Parathyroid adenoma (tissue), 2 donors: ENCODE measurements around the gene LAMA5.

Experiments
- H2AFZ ChIP-seq: fragments of 300-600 bp; sonication (generic); one replicate; pipeline ENCODE4 v1.7.0; 2017; ENCODE audit warnings: antibody characterized with exemption, mild to moderate bottlenecking
- H3K27ac ChIP-seq: fragments of 300-600 bp; sonication (generic); one replicate; pipeline ENCODE4 v1.7.0; 2017
- H3K27me3 ChIP-seq: fragments of 300-600 bp; sonication (generic); one replicate; pipeline ENCODE4 v1.7.0; 2017; ENCODE audit warnings: low read length; ENCODE audit not compliant: control insufficient read depth, insufficient read depth
- H3K36me3 ChIP-seq: fragments of 300-600 bp; sonication (generic); one replicate; pipeline ENCODE4 v1.7.0; 2017; ENCODE audit warnings: low read length; ENCODE audit not compliant: control insufficient read depth, insufficient read depth
- H3K4me1 ChIP-seq: fragments of 300-600 bp; sonication (generic); one replicate; pipeline ENCODE4 v1.7.0; 2017; ENCODE audit warnings: control low read depth
- H3K4me2 ChIP-seq: fragments of 300-600 bp; sonication (generic); one replicate; pipeline ENCODE4 v1.7.0; 2017; ENCODE audit warnings: low read length
- H3K4me3 ChIP-seq: fragments of 300-600 bp; sonication (generic); one replicate; pipeline ENCODE4 v1.7.0; 2017; ENCODE audit warnings: low read depth, low read length
- H3K79me2 ChIP-seq: fragments of 300-600 bp; sonication (generic); one replicate; pipeline ENCODE4 v1.7.0; 2017; ENCODE audit warnings: control low read depth
- H3K9ac ChIP-seq: fragments of 300-600 bp; sonication (generic); one replicate; pipeline ENCODE4 v1.7.0; 2017; ENCODE audit warnings: mild to moderate bottlenecking
- H3K9me3 ChIP-seq: fragments of 300-600 bp; sonication (generic); one replicate; pipeline ENCODE4 v1.7.0; 2017; ENCODE audit warnings: low read length; ENCODE audit not compliant: control insufficient read depth
- TF ChIP-seq, protein P1 (sequence below): fragments of 300-600 bp; sonication (generic); IDR thresholded peaks from one replicate; pipeline ENCODE4 v1.7.0; 2017; ENCODE audit warnings: antibody characterized with exemption, mild to moderate bottlenecking
- donor health status: primary hyperparathyroidism.

The LAMA5 gene

GRCh38 chr20:62318400-62319345, 48.4 kb downstream of the LAMA5 start:
- Histone ChIP-seq H3K36me3 (no peaks in the 10 kb centered on the region), H3K4me2 (no peak overlapping the region), H3K79me2 (no peaks in the 10 kb centered on the region), H2AFZ (no peak overlapping the region), H3K4me1 (no peaks in the 10 kb centered on the region), H3K27ac (no peak overlapping the region), H3K4me3 (no peak overlapping the region), H3K9me3 (no peaks in the 10 kb centered on the region), H3K9ac (no peak overlapping the region), H3K27me3 (no peaks in the 10 kb centered on the region)
- TF ChIP-seq, protein P1, sequence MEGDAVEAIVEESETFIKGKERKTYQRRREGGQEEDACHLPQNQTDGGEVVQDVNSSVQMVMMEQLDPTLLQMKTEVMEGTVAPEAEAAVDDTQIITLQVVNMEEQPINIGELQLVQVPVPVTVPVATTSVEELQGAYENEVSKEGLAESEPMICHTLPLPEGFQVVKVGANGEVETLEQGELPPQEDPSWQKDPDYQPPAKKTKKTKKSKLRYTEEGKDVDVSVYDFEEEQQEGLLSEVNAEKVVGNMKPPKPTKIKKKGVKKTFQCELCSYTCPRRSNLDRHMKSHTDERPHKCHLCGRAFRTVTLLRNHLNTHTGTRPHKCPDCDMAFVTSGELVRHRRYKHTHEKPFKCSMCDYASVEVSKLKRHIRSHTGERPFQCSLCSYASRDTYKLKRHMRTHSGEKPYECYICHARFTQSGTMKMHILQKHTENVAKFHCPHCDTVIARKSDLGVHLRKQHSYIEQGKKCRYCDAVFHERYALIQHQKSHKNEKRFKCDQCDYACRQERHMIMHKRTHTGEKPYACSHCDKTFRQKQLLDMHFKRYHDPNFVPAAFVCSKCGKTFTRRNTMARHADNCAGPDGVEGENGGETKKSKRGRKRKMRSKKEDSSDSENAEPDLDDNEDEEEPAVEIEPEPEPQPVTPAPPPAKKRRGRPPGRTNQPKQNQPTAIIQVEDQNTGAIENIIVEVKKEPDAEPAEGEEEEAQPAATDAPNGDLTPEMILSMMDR = no peak

- H3K9me3 ChIP-seq = no peaks in the 10 kb centered on the region
- TF ChIP-seq, protein P1 = no peak
- no peak overlapping the region for H3K9ac ChIP-seq
- H3K4me1 ChIP-seq = no peaks in the 10 kb centered on the region
- no peak overlapping the region for H2AFZ ChIP-seq
- no peaks in the 10 kb centered on the region for H3K27me3 ChIP-seq
- no peak overlapping the region for H3K4me3 ChIP-seq
- H3K4me2 ChIP-seq = no peak overlapping the region
- no peaks in the 10 kb centered on the region for H3K36me3 ChIP-seq
- H3K79me2 ChIP-seq = no peaks in the 10 kb centered on the region
- no peak overlapping the region for H3K27ac ChIP-seq
Measured at GRCh38 chr20:62317167-62317655, 49.9 kb downstream of the LAMA5 start.

- no peak overlapping the region for H3K4me2 ChIP-seq
- TF ChIP-seq, protein P1 = no peak
- no peaks in the 10 kb centered on the region for H3K36me3 ChIP-seq
- no peak overlapping the region for H3K9ac ChIP-seq
- H3K9me3 ChIP-seq = no peaks in the 10 kb centered on the region
- H3K4me3 ChIP-seq = no peak overlapping the region
- H3K27me3 ChIP-seq = no peaks in the 10 kb centered on the region
- H3K4me1 ChIP-seq = no peaks in the 10 kb centered on the region
- no peak overlapping the region for H3K27ac ChIP-seq
- H3K79me2 ChIP-seq = no peaks in the 10 kb centered on the region
- H2AFZ ChIP-seq = no peak overlapping the region
Measured at GRCh38 chr20:62316331-62317166, 50.6 kb downstream of the LAMA5 start.

DNA sequence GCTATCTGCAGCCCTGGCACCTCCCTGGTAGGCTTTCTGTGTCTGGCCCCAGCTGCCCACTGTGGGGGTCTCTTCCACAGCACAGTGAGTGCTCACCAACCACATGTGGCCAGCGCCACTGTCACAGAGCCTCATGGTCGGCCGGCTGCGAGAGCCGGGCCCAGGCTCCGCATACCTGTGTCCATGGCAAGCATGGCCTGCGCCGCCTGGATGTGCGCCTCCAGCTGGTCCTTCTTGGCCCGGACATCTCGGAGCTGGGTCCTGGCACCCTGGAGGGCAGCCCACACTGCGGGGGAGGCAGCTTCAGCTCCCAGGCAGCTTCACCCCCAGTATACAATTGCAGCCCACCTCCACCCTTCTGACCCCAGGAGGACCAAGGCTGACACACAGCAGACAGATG, 51.3 kb downstream of the LAMA5 start:
- Histone ChIP-seq H3K4me3 (no peak overlapping the region), H3K36me3 (no peaks in the 10 kb centered on the region), H3K4me1 (no peaks in the 10 kb centered on the region), H3K9me3 (no peaks in the 10 kb centered on the region), H2AFZ (no peak overlapping the region), H3K27ac (no peak overlapping the region), H3K9ac (no peak overlapping the region), H3K79me2 (no peaks in the 10 kb centered on the region), H3K4me2 (no peak overlapping the region), H3K27me3 (no peaks in the 10 kb centered on the region)
- TF ChIP-seq, protein P1 = no peak
